Dendritic cell treated with granulocyte-macrophage colony-stimulating factor and Interleukin-4, amounts not matched to agents 40 ng/mL and 50 ng/mL, for 4 days (primary cell): ENCODE measurements around the gene EPB41.
"Not testable (repeated sequence)": the region's sequence is repeated elsewhere in the genome, so short reads cannot be mapped to it uniquely, and the experiment has no call there.

ENCODE experiments used
- H3K27ac Mint-ChIP-seq: one replicate; pipeline ENCODE4 v1.8.0; 2022; ENCODE audit warnings: mild to moderate bottlenecking, mixed read lengths
- H3K27me3 Mint-ChIP-seq: one replicate; pipeline ENCODE4 v1.8.0; 2022; ENCODE audit warnings: mild to moderate bottlenecking, mixed read lengths
- H3K36me3 Mint-ChIP-seq: one replicate; pipeline ENCODE4 v1.8.0; 2022; ENCODE audit warnings: low read depth, mixed read lengths
- H3K4me1 Mint-ChIP-seq: one replicate; pipeline ENCODE4 v1.8.0; 2022; ENCODE audit warnings: low read depth, mixed read lengths
- H3K4me3 Mint-ChIP-seq: one replicate; pipeline ENCODE4 v1.8.0; 2022; ENCODE audit warnings: mild to moderate bottlenecking, moderate library complexity, mixed read lengths
- H3K9me3 Mint-ChIP-seq: one replicate; pipeline ENCODE4 v1.8.0; 2022; ENCODE audit warnings: mixed read lengths
- intact Hi-C: fragments of 100-400 bp; cut with micrococcal nuclease; formaldehyde crosslinking; loops from one replicate; pipeline ENCODE4 v1.15.0; 2022

Gene EPB41

GRCh38 chr1:28956038-28956464 is 41.7 kb downstream of the EPB41 start:
- Mint-ChIP-seq H3K4me1 (no peaks in the 10 kb centered on the region), H3K4me3 (no peak overlapping the region), H3K9me3 (no peaks in the 10 kb centered on the region), H3K27ac (no peak overlapping the region), H3K27me3 (no peaks in the 10 kb centered on the region), H3K36me3 (peaks cover 6% of the 10 kb centered on the region)
- intact Hi-C loops = no loop called here

GRCh38 chr1:28962114-28962831 is 47.9 kb downstream of the EPB41 start:
- H3K4me3 Mint-ChIP-seq, H3K9me3 Mint-ChIP-seq, H3K4me1 Mint-ChIP-seq, H3K27ac Mint-ChIP-seq, H3K27me3 Mint-ChIP-seq, H3K36me3 Mint-ChIP-seq, intact Hi-C loops: not testable (repeated sequence)

GRCh38 chr1:28965271-28965870 is 51.0 kb downstream of the EPB41 start:
- Mint-ChIP-seq H3K27me3 (no peaks in the 10 kb centered on the region), H3K27ac (no peak overlapping the region)

GRCh38 chr1:28966617-28967016 is 52.2 kb downstream of the EPB41 start:
- Mint-ChIP-seq H3K9me3 (no peaks in the 10 kb centered on the region), H3K27me3 (no peaks in the 10 kb centered on the region), H3K36me3 (no peaks in the 10 kb centered on the region)

More at GRCh38 chr1:28965271-28965870, 51.0 kb downstream of the EPB41 start:
- no peaks in the 10 kb centered on the region for H3K4me1 Mint-ChIP-seq
- H3K9me3 Mint-ChIP-seq = no peaks in the 10 kb centered on the region
- H3K36me3 Mint-ChIP-seq = no peaks in the 10 kb centered on the region
- intact Hi-C loops = no loop called here
- no peak overlapping the region for H3K4me3 Mint-ChIP-seq

GRCh38 chr1:28971980-28972771 is 57.8 kb downstream of the EPB41 start:
- Mint-ChIP-seq H3K27ac (no peak overlapping the region), H3K4me1 (peaks cover 10% of the 10 kb centered on the region), H3K4me3 (no peak overlapping the region), H3K9me3 (no peaks in the 10 kb centered on the region), H3K36me3 (no peaks in the 10 kb centered on the region), H3K27me3 (no peaks in the 10 kb centered on the region)
- intact Hi-C loops = no loop called here

More at GRCh38 chr1:28966617-28967016, 52.2 kb downstream of the EPB41 start:
- intact Hi-C loops = no loop called here
- Mint-ChIP-seq H3K4me1 (no peaks in the 10 kb centered on the region), H3K4me3 (no peak overlapping the region), H3K27ac (no peak overlapping the region)

- intact Hi-C loops = no loop called here
- Mint-ChIP-seq H3K27ac (no peak overlapping the region), H3K4me3 (no peak overlapping the region), H3K9me3 (no peaks in the 10 kb centered on the region), H3K36me3 (no peaks in the 10 kb centered on the region), H3K4me1 (peaks cover 10% of the 10 kb centered on the region), H3K27me3 (no peaks in the 10 kb centered on the region)
These were observed 59.4 kb downstream of the EPB41 start for GRCh38 chr1:28973596-28974421.

GRCh38 chr1:28974432-28974831 is 60.1 kb downstream of the EPB41 start:
- Mint-ChIP-seq H3K9me3 (no peaks in the 10 kb centered on the region), H3K4me1 (peaks cover 10% of the 10 kb centered on the region), H3K27ac (no peak overlapping the region), H3K27me3 (no peaks in the 10 kb centered on the region), H3K4me3 (no peak overlapping the region), H3K36me3 (peaks cover 4% of the 10 kb centered on the region)
- intact Hi-C loops = no loop called here

GRCh38 chr1:28976248-28976647 is 61.9 kb downstream of the EPB41 start:
- intact Hi-C loops = no loop called here
- H3K27me3 Mint-ChIP-seq = no peaks in the 10 kb centered on the region
- peaks cover 10% of the 10 kb centered on the region for H3K4me1 Mint-ChIP-seq
- H3K9me3 Mint-ChIP-seq = no peaks in the 10 kb centered on the region
- H3K4me3 Mint-ChIP-seq = no peak overlapping the region
- H3K27ac Mint-ChIP-seq = no peak overlapping the region
- H3K36me3 Mint-ChIP-seq = peaks cover 5% of the 10 kb centered on the region

- no peak overlapping the region for H3K27ac Mint-ChIP-seq
- H3K4me1 Mint-ChIP-seq = peaks cover 3% of the 10 kb centered on the region
- no peaks in the 10 kb centered on the region for H3K27me3 Mint-ChIP-seq
These were observed 66.8 kb downstream of the EPB41 start for GRCh38 chr1:28981210-28981609.

GRCh38 chr1:28982198-28982597 is 67.8 kb downstream of the EPB41 start:
- no peak overlapping the region for H3K27ac Mint-ChIP-seq
- H3K4me3 Mint-ChIP-seq = no peak overlapping the region
- intact Hi-C loops = loop anchor here (10.0 kb wide), 1 partner anchor 57 kb away; no protein-coding TSS in a partner anchor
- no peaks in the 10 kb centered on the region for H3K9me3 Mint-ChIP-seq
- peaks cover 6% of the 10 kb centered on the region for H3K36me3 Mint-ChIP-seq
- peaks cover 11% of the 10 kb centered on the region for H3K4me1 Mint-ChIP-seq
- no peaks in the 10 kb centered on the region for H3K27me3 Mint-ChIP-seq

More at GRCh38 chr1:28981210-28981609, 66.8 kb downstream of the EPB41 start:
- no peak overlapping the region for H3K4me3 Mint-ChIP-seq
- intact Hi-C loops = loop anchor here (10.0 kb wide), 1 partner anchor 56 kb away; no protein-coding TSS in a partner anchor
- peaks cover 5% of the 10 kb centered on the region for H3K36me3 Mint-ChIP-seq
- no peaks in the 10 kb centered on the region for H3K9me3 Mint-ChIP-seq

- H3K4me3 Mint-ChIP-seq = no peak overlapping the region
- H3K9me3 Mint-ChIP-seq = no peaks in the 10 kb centered on the region
- no peaks in the 10 kb centered on the region for H3K27me3 Mint-ChIP-seq
- peaks cover 15% of the 10 kb centered on the region for H3K4me1 Mint-ChIP-seq
- intact Hi-C loops = loop anchor here (10.0 kb wide), 1 partner anchor 58 kb away; no protein-coding TSS in a partner anchor
- no peak overlapping the region for H3K27ac Mint-ChIP-seq
- H3K36me3 Mint-ChIP-seq = peaks cover 15% of the 10 kb centered on the region
These were observed 68.7 kb downstream of the EPB41 start for GRCh38 chr1:28983091-28983490.

- peaks cover 15% of the 10 kb centered on the region for H3K4me1 Mint-ChIP-seq
- H3K4me3 Mint-ChIP-seq = no peak overlapping the region
- H3K36me3 Mint-ChIP-seq = peaks cover 15% of the 10 kb centered on the region
- no peak overlapping the region for H3K27ac Mint-ChIP-seq
- H3K9me3 Mint-ChIP-seq = no peaks in the 10 kb centered on the region
- H3K27me3 Mint-ChIP-seq = no peaks in the 10 kb centered on the region
- intact Hi-C loops = loop anchor here (10.0 kb wide), 1 partner anchor 59 kb away; no protein-coding TSS in a partner anchor
These were observed 69.3 kb downstream of the EPB41 start for GRCh38 chr1:28983509-28984310.

GRCh38 chr1:28984311-28984684 is 69.9 kb downstream of the EPB41 start:
- H3K27me3 Mint-ChIP-seq = no peaks in the 10 kb centered on the region
- no peak overlapping the region for H3K4me3 Mint-ChIP-seq
- H3K27ac Mint-ChIP-seq = no peak overlapping the region
- peaks cover 12% of the 10 kb centered on the region for H3K36me3 Mint-ChIP-seq
- intact Hi-C loops = loop anchor here (10.0 kb wide), 1 partner anchor 59 kb away; no protein-coding TSS in a partner anchor
- peaks cover 15% of the 10 kb centered on the region for H3K4me1 Mint-ChIP-seq
- H3K9me3 Mint-ChIP-seq = no peaks in the 10 kb centered on the region
